H1 (cell line): ENCODE data around the gene METAP1D. TPM values are rescaled to one million over a fixed set of nuclear protein-coding genes. Genes with fewer than 3 reads are reported as not detected.

ENCODE experiments used
- CTBP2 ChIP-seq: IDR thresholded peaks from 2 replicates; pipeline ENCODE4 v1.7.0; 2011; ENCODE audit warnings: borderline replicate concordance, mild to moderate bottlenecking, moderate library complexity, mixed read lengths, low read length; ENCODE audit not compliant: insufficient read depth, insufficient read length
- EP300 ChIP-seq, 2 experiments: IDR thresholded peaks; 1 replicate in 1 of 2; 2 replicates in 1 of 2; pipeline ENCODE4 v1.6.1; 2011 to 2012; ENCODE audit warnings: low read depth in 2 of 2, low read length in 2 of 2, mild to moderate bottlenecking in 2 of 2, borderline replicate concordance in 1 of 2, inconsistent platforms in 1 of 2, moderate library complexity in 1 of 2
- GABPA ChIP-seq: IDR thresholded peaks from 2 replicates; pipeline ENCODE4 v1.6.1; 2011; ENCODE audit warnings: mild to moderate bottlenecking, low read length, moderate library complexity, borderline replicate concordance; ENCODE audit not compliant: insufficient read depth
- NANOG ChIP-seq: IDR thresholded peaks from 2 replicates; pipeline ENCODE4 v1.6.1; 2011; ENCODE audit warnings: low read length, low read depth, mild to moderate bottlenecking, inconsistent platforms; ENCODE audit not compliant: insufficient read depth, poor library complexity, severe bottlenecking
- RAD21 ChIP-seq, 2 experiments: IDR thresholded peaks in 1 of 2; conservative IDR thresholded peaks in 1 of 2; 2 replicates each; pipeline ENCODE4 v1.6.1; 2011; ENCODE audit warnings: low read depth in 2 of 2, low read length in 2 of 2, improper control_type of control experiment in 1 of 2, inconsistent platforms in 1 of 2, mild to moderate bottlenecking in 1 of 2, moderate library complexity in 1 of 2
- RNF2 ChIP-seq: fragments of 200-900, 300-1000 bp; sonication (generic); IDR thresholded peaks from 2 replicates; pipeline ENCODE4 v1.7.1; 2016; ENCODE audit warnings: borderline replicate concordance, low read depth, mild to moderate bottlenecking, antibody characterized with exemption, low read length; ENCODE audit not compliant: poor library complexity, severe bottlenecking; ENCODE audit errors: missing control alignments
- SIRT6 ChIP-seq: IDR thresholded peaks from one replicate; pipeline ENCODE4 v1.7.1; 2012; ENCODE audit warnings: low read length, inconsistent platforms
- SP4 ChIP-seq: IDR thresholded peaks from 2 replicates; pipeline ENCODE4 v1.6.1; 2012; ENCODE audit warnings: low read length, inconsistent platforms
- TCF12 ChIP-seq: IDR thresholded peaks from 2 replicates; pipeline ENCODE4 v1.6.1; 2011; ENCODE audit warnings: low read depth, mild to moderate bottlenecking, low read length
- polyA plus RNA-seq, 7 experiments: library from polyadenylated mRNA; depleted of rRNA in 3 of 7; stranded (reverse) in 5 of 7; unstranded in 2 of 7; fragments of >200 nt in 5 of 7; fragments of 200-250 nt in 2 of 7; gene quantifications; 1 replicate in 5 of 7; 2 replicates in 1 of 7; 4 replicates in 1 of 7; pipeline versions ENCODE4 v1.2.1 to v1.2.3, GENCODE V29; 2011 to 2013; ENCODE audit warnings: missing spikeins in 2 of 7, mixed read lengths in 2 of 7
- total RNA-seq: library from RNA; stranded (reverse); fragmentation: NEBNext Ultra II Directional; extraction: Animal tissue kit (Norgen Biotek cat#: 25700); gene quantifications from 2 replicates; pipeline ENCODE4 v1.2.1, GENCODE V29; 2021
- TF ChIP-seq, protein P1 (sequence below), 3 experiments: IDR thresholded peaks; 1 replicate in 2 of 3; 2 replicates in 1 of 3; pipeline versions ENCODE4 v1.5.1 to v1.6.1; 2011; ENCODE audit warnings: low read length in 3 of 3, mild to moderate bottlenecking in 3 of 3, inconsistent platforms in 2 of 3, low read depth in 1 of 3, moderate library complexity in 1 of 3; ENCODE audit not compliant: insufficient read depth in 1 of 3; ENCODE audit errors: control extremely low read depth in 1 of 3

The METAP1D gene
- total and polyA plus RNA-seq, 2 of the 8 experiments (the other 6 are each of a cell fraction or from before 2014, with no cell fraction given): 3.9 to 6.2 TPM

DNA sequence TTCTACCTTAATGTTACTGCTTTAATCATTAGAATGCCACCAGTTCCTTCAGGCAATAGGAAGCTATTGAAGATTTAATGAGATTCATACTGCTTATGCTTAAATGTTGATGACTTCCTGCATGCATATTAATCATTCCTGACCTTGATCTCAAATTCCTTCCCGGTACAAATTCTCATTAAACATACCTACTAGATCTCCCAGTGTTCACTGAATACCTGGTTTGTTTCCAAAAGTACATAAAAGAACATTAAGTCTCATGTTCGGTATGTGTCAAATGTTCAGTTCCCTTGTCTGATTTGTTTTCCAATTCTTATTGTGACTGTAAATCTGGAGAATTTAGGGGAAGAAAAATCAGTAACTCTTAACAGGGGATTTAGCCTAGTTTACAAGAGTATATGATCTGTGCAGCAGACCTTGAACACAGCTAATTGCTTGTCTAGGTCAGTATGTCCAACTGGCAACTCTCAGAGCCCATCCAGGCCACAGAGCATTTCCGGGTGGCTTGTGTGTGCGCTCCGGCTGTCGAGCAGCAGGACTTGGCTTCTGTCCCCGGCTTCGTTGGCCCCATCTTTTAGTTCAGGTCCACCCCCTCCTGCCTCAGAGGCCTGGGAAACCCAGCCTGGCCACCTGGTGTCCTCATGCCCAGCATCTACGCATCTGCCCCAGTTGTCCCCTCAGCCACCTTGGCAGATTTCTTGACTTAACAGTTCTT is 13.1 kb downstream of the METAP1D start (continued):
- TF ChIP-seq, protein P1, sequence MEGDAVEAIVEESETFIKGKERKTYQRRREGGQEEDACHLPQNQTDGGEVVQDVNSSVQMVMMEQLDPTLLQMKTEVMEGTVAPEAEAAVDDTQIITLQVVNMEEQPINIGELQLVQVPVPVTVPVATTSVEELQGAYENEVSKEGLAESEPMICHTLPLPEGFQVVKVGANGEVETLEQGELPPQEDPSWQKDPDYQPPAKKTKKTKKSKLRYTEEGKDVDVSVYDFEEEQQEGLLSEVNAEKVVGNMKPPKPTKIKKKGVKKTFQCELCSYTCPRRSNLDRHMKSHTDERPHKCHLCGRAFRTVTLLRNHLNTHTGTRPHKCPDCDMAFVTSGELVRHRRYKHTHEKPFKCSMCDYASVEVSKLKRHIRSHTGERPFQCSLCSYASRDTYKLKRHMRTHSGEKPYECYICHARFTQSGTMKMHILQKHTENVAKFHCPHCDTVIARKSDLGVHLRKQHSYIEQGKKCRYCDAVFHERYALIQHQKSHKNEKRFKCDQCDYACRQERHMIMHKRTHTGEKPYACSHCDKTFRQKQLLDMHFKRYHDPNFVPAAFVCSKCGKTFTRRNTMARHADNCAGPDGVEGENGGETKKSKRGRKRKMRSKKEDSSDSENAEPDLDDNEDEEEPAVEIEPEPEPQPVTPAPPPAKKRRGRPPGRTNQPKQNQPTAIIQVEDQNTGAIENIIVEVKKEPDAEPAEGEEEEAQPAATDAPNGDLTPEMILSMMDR (IDR thresholded peaks at IDR 0.05; ENCODE audit: control extremely low read depth in 1 of 3, insufficient read depth in 1 of 3, low read depth in 1 of 3, low read length in 3 of 3): no peak
- TF ChIP-seq SP4 (no peak), SIRT6 (no peak), EP300 (IDR thresholded peaks at IDR 0.05; ENCODE audit: borderline replicate concordance in 1 of 2, low read depth in 2 of 2, low read length in 2 of 2) (no peak), TCF12 (no peak), NANOG (no peak), RNF2 (no peak), CTBP2 (no peak), GABPA (no peak), RAD21 (IDR thresholded peaks at IDR 0.05 in 1 of 2, conservative IDR thresholded peaks at IDR 0.05 in 1 of 2; ENCODE audit: low read depth in 2 of 2, low read length in 2 of 2) (no peak)
